ENCODE results near the gene CD300LD. TPM values are rescaled to one million over a fixed set of nuclear protein-coding genes. Genes with fewer than 3 reads are reported as not detected.

The CD300LD gene
- total and polyA plus RNA-seq, 2 of the 8 experiments (the other 6 are each of a cell fraction or from before 2014, with no cell fraction given) = not detected

GRCh38 chr17:74569020-74570003 lies 22.8 kb downstream of the CD300LD start (continued):
- TF ChIP-seq HDAC6 (IDR thresholded peaks at IDR 0.05; ENCODE audit: low read depth, low read length) = no peak
- TF ChIP-seq MAFK (IDR thresholded peaks at IDR 0.05; ENCODE audit: low read depth, low read length) = peak; percentile 44; the same call in 1 of the 2 replicates
- no peak for TF ChIP-seq SUZ12 (IDR thresholded peaks at IDR 0.05; ENCODE audit: low read length)

All from H1 (cell line).